Measurements from ENCODE around the gene CLSTN2. TPM values are rescaled to one million over a fixed set of nuclear protein-coding genes. Genes with fewer than 3 reads are reported as not detected.

CLSTN2 gene
- total and polyA plus RNA-seq, 2 of the 8 experiments (the other 6 are each of a cell fraction or from before 2014, with no cell fraction given), result 0.39 to 0.52 TPM

- Histone ChIP-seq H3K18ac (ENCODE audit: extremely low read depth, low read length) (no peak overlapping the region), H2BK20ac (ENCODE audit: low read length) (no peak overlapping the region), H3K36me3 (ENCODE audit: control insufficient read depth in 2 of 4, insufficient read depth in 4 of 4, low read length in 3 of 4) (0 out of 8 replicates have a peak, but pooled peaks cover 0 to 4% (median 0%) of the 10 kb centered on the region in 4 experiments)
Observed at GRCh38 chr3:139887431-139887830, 47.6 kb upstream of the CLSTN2 start.

More at GRCh38 chr3:139887431-139887830, 47.6 kb upstream of the CLSTN2 start:
- no peak for TF ChIP-seq SP2 (IDR thresholded peaks at IDR 0.05; ENCODE audit: low read length)
- TF ChIP-seq GTF2F1 (IDR thresholded peaks at IDR 0.05; ENCODE audit: borderline replicate concordance, low read depth, low read length), result no peak
- TF ChIP-seq ZNF274 (IDR thresholded peaks at IDR 0.05; ENCODE audit: borderline replicate concordance, extremely low read depth, low read length), result no peak
- TF ChIP-seq CBX5 (IDR thresholded peaks at IDR 0.05; ENCODE audit: low read depth, low read length), result no peak
- no peak for TF ChIP-seq CTCF (IDR thresholded peaks at IDR 0.05; ENCODE audit: control extremely low read depth in 1 of 3, insufficient read depth in 1 of 3, low read depth in 1 of 3, low read length in 3 of 3)
- no peak for TF ChIP-seq JUND (IDR thresholded peaks at IDR 0.05; ENCODE audit: low read length)
- peaks cover 5 to 9% of the 10 kb centered on the region in 2 experiments; a peak in 3 of 4 replicates for H3K9me3 ChIP-seq (ENCODE audit: insufficient read depth in 2 of 2, low read depth in 1 of 2, low read length in 1 of 2)
- H3K27me3 ChIP-seq (replicated peaks in 1 of 4; ENCODE audit: control insufficient read depth in 3 of 4, extremely low read depth in 1 of 4, insufficient read depth in 3 of 4, low read length in 3 of 4), result no peaks in the 10 kb centered on the region
- H2BK5ac ChIP-seq (ENCODE audit: low read depth, low read length), result no peak overlapping the region
- no peak overlapping the region for H2BK120ac ChIP-seq (replicated peaks; ENCODE audit: low read depth, low read length)
- H3K9ac ChIP-seq (replicated peaks in 1 of 4; ENCODE audit: extremely low read depth in 1 of 4, low read depth in 3 of 4, low read length in 3 of 4), result no peak overlapping the region
- H2AFZ ChIP-seq (ENCODE audit: low read length), result no peak overlapping the region
- no peaks in the 10 kb centered on the region for H3K23me2 ChIP-seq (ENCODE audit: low read depth, low read length)
- H2AK5ac ChIP-seq (ENCODE audit: low read depth, low read length), result no peak overlapping the region
- H2BK15ac ChIP-seq (ENCODE audit: low read length), result no peak overlapping the region
- ChIA-PET POLR2A (ENCODE audit: partially characterized antibody) (no interaction called here), CTCF (ENCODE audit: partially characterized antibody) (interaction anchor here (0.7 kb wide), 1 partner anchor 154 kb away, joined by 3 read pairs; no protein-coding TSS in a partner anchor)
- no peak overlapping the region for H3K27ac ChIP-seq (ENCODE audit: low read depth, low read length)
- H4K5ac ChIP-seq (ENCODE audit: insufficient read length, low read depth, low read length), result no peak overlapping the region
- no peak overlapping the region for H3K23ac ChIP-seq (ENCODE audit: insufficient read length)
- H4K91ac ChIP-seq (replicated peaks; ENCODE audit: insufficient read length, low read length), result no peak overlapping the region
- H3K14ac ChIP-seq (ENCODE audit: insufficient read length), result no peak overlapping the region
- no peak for FAIRE-seq
- no peak overlapping the region for H2BK12ac ChIP-seq (ENCODE audit: low read depth, low read length)
- H3K4me3 ChIP-seq (ENCODE audit: extremely low read depth in 1 of 4, insufficient read depth in 2 of 4, low read depth in 3 of 4, low read length in 4 of 4), result no peak overlapping the region
- H3K56ac ChIP-seq (replicated peaks; ENCODE audit: insufficient read length, low read depth, low read length), result no peak overlapping the region
- no peaks in the 10 kb centered on the region for H3K79me1 ChIP-seq (ENCODE audit: low read depth, low read length)
- no peak overlapping the region for H4K8ac ChIP-seq (ENCODE audit: extremely low read depth, insufficient read depth, low read length)
- no peaks in the 10 kb centered on the region for H3K79me2 ChIP-seq (ENCODE audit: control insufficient read depth in 1 of 2, insufficient read depth in 2 of 2, low read length in 2 of 2)
- no peaks in the 10 kb centered on the region for H3K4me1 ChIP-seq (replicated peaks in 1 of 4; ENCODE audit: control insufficient read depth in 3 of 4, insufficient read depth in 4 of 4, low read length in 3 of 4)
- H3K4ac ChIP-seq (replicated peaks; ENCODE audit: insufficient read length, low read depth, low read length), result no peak overlapping the region
- DNase-seq (ENCODE audit: low read depth in 1 of 2, low spot score in 2 of 2), result no peak
- no peak overlapping the region for H3K4me2 ChIP-seq (ENCODE audit: insufficient read depth in 1 of 2, low read depth in 2 of 2, low read length in 2 of 2)
- H4K20me1 ChIP-seq (replicated peaks in 1 of 2; ENCODE audit: control insufficient read depth in 1 of 2, insufficient read depth in 2 of 2, low read length in 2 of 2), result no peaks in the 10 kb centered on the region

Measured in H1 (cell line).